Endothelial cell (in vitro differentiated cells): Measurements from ENCODE around the gene CPNE6. TPM values are rescaled to one million over a fixed set of nuclear protein-coding genes. Genes with fewer than 3 reads are reported as not detected.
"Not testable (repeated sequence)": the region's sequence is repeated elsewhere in the genome, so short reads cannot be mapped to it uniquely, and the experiment has no call there.

Source experiments
- DNase-seq: peaks from one replicate; pipeline ENCODE4 v3.0.0; 2021; ENCODE audit warnings: low spot score
- H3K27ac Mint-ChIP-seq: one replicate; pipeline ENCODE4 v1.8.0; 2021; ENCODE audit warnings: mixed read lengths, inconsistent platforms; ENCODE audit not compliant: unreplicated experiment
- H3K27me3 Mint-ChIP-seq: one replicate; pipeline ENCODE4 v1.8.0; 2021; ENCODE audit warnings: mild to moderate bottlenecking, moderate library complexity, mixed read lengths, inconsistent platforms; ENCODE audit not compliant: unreplicated experiment
- H3K36me3 Mint-ChIP-seq: one replicate; pipeline ENCODE4 v1.8.0; 2021; ENCODE audit warnings: mild to moderate bottlenecking, low read depth, mixed read lengths, inconsistent platforms; ENCODE audit not compliant: unreplicated experiment
- H3K4me1 Mint-ChIP-seq: one replicate; pipeline ENCODE4 v1.8.0; 2021; ENCODE audit warnings: mild to moderate bottlenecking, mixed read lengths, inconsistent platforms; ENCODE audit not compliant: unreplicated experiment
- H3K4me3 Mint-ChIP-seq: one replicate; pipeline ENCODE4 v1.8.0; 2021; ENCODE audit warnings: mild to moderate bottlenecking, mixed read lengths, inconsistent platforms; ENCODE audit not compliant: unreplicated experiment
- H3K9me3 Mint-ChIP-seq: one replicate; pipeline ENCODE4 v1.8.0; 2021; ENCODE audit warnings: mixed read lengths, inconsistent platforms; ENCODE audit not compliant: unreplicated experiment
- CTCF ChIP-seq: fragments of 200-600 bp; sonication (generic); IDR thresholded peaks from one replicate; pipeline ENCODE4 v1.5.0; 2021; ENCODE audit warnings: antibody characterized with exemption; ENCODE audit not compliant: unreplicated experiment
- total RNA-seq: library from RNA; stranded (reverse); fragmentation: NEBNext Ultra II Directional; extraction: Animal tissue kit (Norgen Biotek cat#: 25700); gene quantifications from one replicate; pipeline ENCODE4 v1.2.1, GENCODE V29; 2021; ENCODE audit not compliant: unreplicated experiment

CPNE6 gene
- total RNA-seq, 1 donor from 2014 or later = not detected

GRCh38 chr14:24036169-24036962 lies 35.0 kb upstream of the CPNE6 start:
- TF ChIP-seq CTCF = peak; percentile 35
- Mint-ChIP-seq H3K36me3 (no peaks in the 10 kb centered on the region), H3K4me1 (peaks cover 17% of the 10 kb centered on the region), H3K4me3 (peak overlapping the region; percentile 97), H3K27me3 (peaks cover 9% of the 10 kb centered on the region), H3K27ac (peak overlapping the region; percentile 77), H3K9me3 (peaks cover 3% of the 10 kb centered on the region)
- peak; percentile 73 for DNase-seq

GRCh38 chr14:24036963-24037657 lies 34.3 kb upstream of the CPNE6 start:
- H3K27me3 Mint-ChIP-seq, H3K36me3 Mint-ChIP-seq, DNase-seq, H3K9me3 Mint-ChIP-seq: not testable (repeated sequence)
- Mint-ChIP-seq H3K4me1 (peaks cover 17% of the 10 kb centered on the region), H3K27ac (peak overlapping the region; percentile 77), H3K4me3 (peak overlapping the region; percentile 97)

- no peak for DNase-seq
- H3K27me3 Mint-ChIP-seq = peaks cover 7% of the 10 kb centered on the region
- peaks cover 17% of the 10 kb centered on the region for H3K4me1 Mint-ChIP-seq
- H3K27ac Mint-ChIP-seq = no peak overlapping the region
- no peaks in the 10 kb centered on the region for H3K9me3 Mint-ChIP-seq
- no peak for TF ChIP-seq CTCF
- H3K4me3 Mint-ChIP-seq = peak overlapping the region; percentile 97
- no peaks in the 10 kb centered on the region for H3K36me3 Mint-ChIP-seq
Measured at GRCh38 chr14:24037658-24038037, 33.7 kb upstream of the CPNE6 start.

- DNase-seq = no peak
- peaks cover 17% of the 10 kb centered on the region for H3K4me1 Mint-ChIP-seq
- H3K27ac Mint-ChIP-seq = no peak overlapping the region
- no peak for TF ChIP-seq CTCF
- no peaks in the 10 kb centered on the region for H3K36me3 Mint-ChIP-seq
- no peaks in the 10 kb centered on the region for H3K9me3 Mint-ChIP-seq
- H3K27me3 Mint-ChIP-seq = peaks cover 7% of the 10 kb centered on the region
- peak overlapping the region; percentile 57 for H3K4me3 Mint-ChIP-seq
Measured at GRCh38 chr14:24038686-24039085, 32.7 kb upstream of the CPNE6 start.

- H3K4me3 Mint-ChIP-seq = no peak overlapping the region
- no peak for TF ChIP-seq CTCF
- no peaks in the 10 kb centered on the region for H3K9me3 Mint-ChIP-seq
- no peaks in the 10 kb centered on the region for H3K36me3 Mint-ChIP-seq
- peaks cover 6% of the 10 kb centered on the region for H3K27me3 Mint-ChIP-seq
- no peak for DNase-seq
- H3K27ac Mint-ChIP-seq = no peak overlapping the region
- peaks cover 17% of the 10 kb centered on the region for H3K4me1 Mint-ChIP-seq
Measured at GRCh38 chr14:24040692-24041091, 30.7 kb upstream of the CPNE6 start.
